ENCODE data around the gene ATP7B. TPM values are rescaled to one million over a fixed set of nuclear protein-coding genes. Genes with fewer than 3 reads are reported as not detected.

The ATP7B gene
- total RNA-seq, 4 donors from 2014 or later = 3.2 to 8.1 (median 6.7) TPM

DNA sequence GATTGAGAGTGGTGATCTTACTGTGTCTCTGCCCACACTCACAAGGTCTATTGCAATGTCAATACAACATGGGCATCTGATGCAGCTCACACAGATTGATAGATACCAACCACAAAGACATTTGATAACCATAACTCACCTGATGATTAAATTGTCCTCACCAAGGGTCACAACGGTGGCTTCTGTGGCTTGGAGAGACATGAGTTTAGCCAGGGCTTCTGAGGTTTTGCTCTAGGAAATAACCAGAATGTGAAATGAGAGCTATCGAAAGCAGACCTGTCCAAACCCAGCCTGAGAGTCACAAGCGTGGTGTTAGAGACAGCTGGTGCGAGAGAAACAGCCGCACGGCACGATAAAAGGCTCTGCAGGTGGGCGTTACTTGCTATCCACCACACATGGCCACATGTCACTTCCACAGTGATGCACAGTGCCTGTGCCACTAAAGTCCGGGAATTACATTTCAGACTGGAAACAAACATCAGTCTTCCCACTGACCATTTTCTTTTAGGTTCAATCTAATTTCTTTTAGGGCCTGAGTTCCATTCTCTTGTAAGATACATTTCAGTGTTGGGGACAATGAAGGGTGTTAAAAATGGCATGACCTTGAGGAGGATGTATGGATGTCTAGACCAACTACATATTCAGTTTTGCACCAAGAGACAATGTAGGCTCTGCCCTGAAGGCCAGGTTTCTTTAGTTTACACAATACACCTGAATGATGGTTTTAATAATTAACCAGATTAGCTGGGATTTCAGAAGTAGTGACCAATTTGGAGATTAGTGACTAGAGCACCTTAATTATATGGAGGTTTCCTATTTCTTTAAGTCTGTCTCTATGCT is 53.7 kb downstream of the ATP7B start:
- TF ChIP-seq POLR2A (IDR thresholded peaks at IDR 0.05) = no peak
- no peak overlapping the region for H3K27ac ChIP-seq
- no peaks in the 10 kb centered on the region for H3K9me3 ChIP-seq
- H3K27me3 ChIP-seq = no peaks in the 10 kb centered on the region
- peaks cover 0 to 61% of the 10 kb centered on the region in 2 donors for H3K36me3 ChIP-seq
- no peaks in the 10 kb centered on the region for H3K4me1 ChIP-seq
- ATAC-seq = no peak
- no peak overlapping the region for H3K4me3 ChIP-seq
- 80 to 89% methylated on average over 1 to 6 of the region's 9 CpGs for WGBS, 2 donors (ENCODE audit: low coverage in 1 of 2)

DNA sequence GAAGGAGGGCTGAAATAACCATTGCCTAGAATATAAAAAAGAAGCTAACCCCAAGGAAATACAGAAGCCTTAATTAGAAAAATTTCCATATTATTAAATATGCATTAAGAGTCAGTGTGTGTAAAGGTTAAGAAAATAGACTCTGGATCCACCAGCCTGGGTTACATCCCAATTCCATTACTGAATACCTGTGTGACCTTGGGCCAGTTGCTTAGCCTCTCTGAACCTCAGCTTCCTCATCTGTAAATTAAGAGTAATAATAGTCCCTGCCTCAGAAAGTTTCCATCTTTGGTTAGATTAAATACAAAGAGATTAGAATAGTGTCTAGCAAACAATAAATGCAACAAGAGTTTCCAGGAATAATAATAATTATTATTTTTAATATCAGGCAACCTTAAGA is 54.5 kb downstream of the ATP7B start:
- Histone ChIP-seq H3K4me3 (no peak overlapping the region), H3K27me3 (no peaks in the 10 kb centered on the region), H3K27ac (no peak overlapping the region), H3K9me3 (no peaks in the 10 kb centered on the region), H3K4me1 (no peaks in the 10 kb centered on the region), H3K36me3 (peaks cover 0 to 59% of the 10 kb centered on the region in 2 donors)
- ATAC-seq = no peak
- TF ChIP-seq EP300 (IDR thresholded peaks at IDR 0.05) = no peak
- TF ChIP-seq, protein P1, sequence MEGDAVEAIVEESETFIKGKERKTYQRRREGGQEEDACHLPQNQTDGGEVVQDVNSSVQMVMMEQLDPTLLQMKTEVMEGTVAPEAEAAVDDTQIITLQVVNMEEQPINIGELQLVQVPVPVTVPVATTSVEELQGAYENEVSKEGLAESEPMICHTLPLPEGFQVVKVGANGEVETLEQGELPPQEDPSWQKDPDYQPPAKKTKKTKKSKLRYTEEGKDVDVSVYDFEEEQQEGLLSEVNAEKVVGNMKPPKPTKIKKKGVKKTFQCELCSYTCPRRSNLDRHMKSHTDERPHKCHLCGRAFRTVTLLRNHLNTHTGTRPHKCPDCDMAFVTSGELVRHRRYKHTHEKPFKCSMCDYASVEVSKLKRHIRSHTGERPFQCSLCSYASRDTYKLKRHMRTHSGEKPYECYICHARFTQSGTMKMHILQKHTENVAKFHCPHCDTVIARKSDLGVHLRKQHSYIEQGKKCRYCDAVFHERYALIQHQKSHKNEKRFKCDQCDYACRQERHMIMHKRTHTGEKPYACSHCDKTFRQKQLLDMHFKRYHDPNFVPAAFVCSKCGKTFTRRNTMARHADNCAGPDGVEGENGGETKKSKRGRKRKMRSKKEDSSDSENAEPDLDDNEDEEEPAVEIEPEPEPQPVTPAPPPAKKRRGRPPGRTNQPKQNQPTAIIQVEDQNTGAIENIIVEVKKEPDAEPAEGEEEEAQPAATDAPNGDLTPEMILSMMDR (IDR thresholded peaks at IDR 0.05) = no peak
- TF ChIP-seq POLR2AphosphoS5 (IDR thresholded peaks at IDR 0.05) = no peak
- TF ChIP-seq POLR2A (IDR thresholded peaks at IDR 0.05) = no peak

DNA sequence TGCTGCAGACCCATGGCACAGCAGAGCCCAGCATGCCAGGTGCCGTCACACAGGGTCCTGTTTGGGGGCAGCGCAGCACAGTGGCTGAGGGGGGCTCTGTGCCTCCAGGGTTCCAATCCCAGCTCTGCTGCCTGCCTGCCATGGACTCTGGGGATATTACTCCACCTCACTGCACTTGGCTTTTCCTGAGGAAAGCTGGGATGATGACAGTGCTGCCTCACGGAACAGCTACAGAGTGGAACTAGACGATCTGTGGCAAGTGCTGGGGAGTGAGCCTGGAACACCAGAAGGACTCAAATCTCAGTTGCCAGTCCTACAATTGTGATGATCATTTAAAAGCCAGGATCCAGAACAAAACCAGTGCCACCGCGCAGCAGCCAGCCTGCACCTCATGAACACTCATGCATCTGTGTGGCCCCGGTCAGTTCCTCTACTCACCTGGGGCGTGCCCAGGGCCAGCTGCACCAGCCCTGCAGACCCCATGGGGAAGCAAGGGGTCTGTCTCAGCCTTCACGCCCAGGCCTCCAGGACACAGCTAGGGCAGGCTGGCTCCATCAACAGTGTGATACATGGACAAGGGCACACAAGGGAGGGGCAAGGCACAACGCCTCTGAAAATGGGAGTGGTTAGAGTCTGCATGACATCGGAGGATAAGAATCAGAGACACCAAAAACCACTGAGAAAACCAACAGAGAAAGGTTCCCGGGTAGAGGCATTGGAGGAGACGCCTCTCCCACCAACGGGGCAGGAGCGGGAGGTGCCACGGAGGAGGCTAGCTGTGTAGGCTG is 55.2 kb downstream of the ATP7B start:
- no peak overlapping the region for H3K4me3 ChIP-seq
- 64% methylated on average over 5 of the region's 16 CpGs; no CpG with 5 or more reads in 1 of the 2 donors for WGBS, 2 donors (ENCODE audit: low coverage in 1 of 2)
- peaks cover 0 to 60% of the 10 kb centered on the region in 2 donors for H3K36me3 ChIP-seq
- H3K4me1 ChIP-seq = no peaks in the 10 kb centered on the region
- H3K27me3 ChIP-seq = no peaks in the 10 kb centered on the region
- no peak for ATAC-seq
- TF ChIP-seq, protein P1 (IDR thresholded peaks at IDR 0.05) = no peak
- no peak for TF ChIP-seq POLR2AphosphoS5 (IDR thresholded peaks at IDR 0.05)
- TF ChIP-seq POLR2A (IDR thresholded peaks at IDR 0.05) = no peak
- H3K27ac ChIP-seq = no peak overlapping the region
- no peaks in the 10 kb centered on the region for H3K9me3 ChIP-seq

DNA sequence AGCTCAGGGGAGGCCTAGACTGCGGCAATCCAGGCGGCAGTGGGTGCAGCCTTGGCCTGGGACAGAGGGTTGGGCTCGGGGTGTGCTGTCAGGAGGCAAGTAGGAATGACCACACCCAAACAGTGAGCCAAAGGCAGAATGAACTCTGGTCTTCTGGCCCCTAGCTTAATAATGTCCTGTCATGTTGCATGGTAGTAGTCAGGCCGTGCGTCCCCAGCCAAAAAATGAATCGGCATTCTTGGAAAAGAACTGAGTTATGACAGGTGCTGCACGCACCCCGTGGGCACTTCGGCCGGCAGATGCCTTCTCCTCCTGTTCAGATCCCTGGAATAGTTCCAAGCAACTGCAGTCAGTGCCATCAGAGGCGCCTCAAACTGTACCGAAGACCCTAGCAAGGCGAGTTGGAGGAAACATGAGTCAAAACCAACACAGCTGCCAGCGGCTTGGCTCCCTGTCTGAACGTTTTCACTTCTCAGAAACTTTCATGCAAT is 55.9 kb downstream of the ATP7B start:
- peaks cover 0 to 65% of the 10 kb centered on the region in 2 donors for H3K36me3 ChIP-seq
- no peak for ATAC-seq
- no peak overlapping the region for H3K27ac ChIP-seq
- no peaks in the 10 kb centered on the region for H3K9me3 ChIP-seq
- 87% methylated on average over 4 of the region's 15 CpGs; no CpG with 5 or more reads in 1 of the 2 donors for WGBS, 2 donors (ENCODE audit: low coverage in 1 of 2)
- H3K4me3 ChIP-seq = no peak overlapping the region
- no peaks in the 10 kb centered on the region for H3K4me1 ChIP-seq
- no peaks in the 10 kb centered on the region for H3K27me3 ChIP-seq
- TF ChIP-seq POLR2A (IDR thresholded peaks at IDR 0.05) (no peak), POLR2AphosphoS5 (IDR thresholded peaks at IDR 0.05) (no peak), EP300 (IDR thresholded peaks at IDR 0.05) (no peak)
- TF ChIP-seq, protein P1 (IDR thresholded peaks at IDR 0.05) = no peak

DNA sequence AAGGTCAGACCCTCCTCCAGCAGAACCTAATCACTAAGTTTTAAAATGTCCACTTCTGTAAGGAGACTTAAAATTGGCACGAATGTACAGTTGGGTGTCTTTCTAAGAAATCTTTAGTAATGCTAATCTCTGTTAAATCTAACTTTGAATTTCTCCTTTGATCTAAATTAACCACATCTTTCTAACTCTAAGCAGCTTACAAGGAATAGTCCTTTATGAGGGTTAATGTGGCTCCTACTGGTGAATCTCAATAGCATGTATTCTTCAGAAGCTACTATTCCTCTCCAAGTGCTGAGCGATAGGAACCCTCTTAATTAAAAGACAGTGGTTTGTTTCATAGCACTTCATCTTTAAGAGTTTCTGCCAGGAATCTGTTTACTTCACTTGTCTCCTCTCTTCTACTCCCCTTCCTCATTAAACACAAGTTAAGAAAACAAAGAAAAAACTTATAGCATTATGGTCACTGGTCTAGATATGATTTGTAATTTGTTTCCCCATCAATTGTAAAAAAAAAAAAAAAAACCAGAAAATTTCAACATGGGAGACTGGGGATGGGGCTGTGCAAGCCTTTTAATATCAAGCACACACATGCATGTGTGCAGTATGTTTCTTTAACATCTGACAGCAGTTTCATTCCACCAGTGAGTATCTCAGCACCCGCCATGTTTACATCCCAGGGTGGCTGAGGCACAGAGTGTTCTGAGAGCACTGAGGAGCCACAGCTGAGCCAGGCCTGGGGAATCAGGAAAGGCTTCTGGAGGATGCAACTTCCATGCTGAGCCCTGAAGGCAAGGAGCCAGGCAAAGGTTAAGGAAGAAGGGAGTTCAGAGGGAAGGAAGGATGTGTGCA is 57.7 kb downstream of the ATP7B start:
- no peak for ATAC-seq
- no peaks in the 10 kb centered on the region for H3K4me1 ChIP-seq
- H3K27ac ChIP-seq = no peak overlapping the region
- WGBS, 2 donors (ENCODE audit: low coverage in 1 of 2) = 88 to 97% methylated on average over 3 of the region's 3 CpGs
- H3K4me3 ChIP-seq = no peak overlapping the region
- H3K9me3 ChIP-seq = no peaks in the 10 kb centered on the region
- H3K27me3 ChIP-seq = no peaks in the 10 kb centered on the region
- TF ChIP-seq, protein P1 (IDR thresholded peaks at IDR 0.05) = no peak
- TF ChIP-seq POLR2AphosphoS5 (IDR thresholded peaks at IDR 0.05) = no peak
- TF ChIP-seq POLR2A (IDR thresholded peaks at IDR 0.05) = no peak
- no peak for TF ChIP-seq EP300 (IDR thresholded peaks at IDR 0.05)
- peaks cover 0 to 73% of the 10 kb centered on the region in 2 donors for H3K36me3 ChIP-seq

All from gastroesophageal sphincter (tissue), 4 donors.